HTERT RPE-1 (cell line): ENCODE measurements around the gene ABCC4.

Experiments used
- in situ Hi-C: fragments of 300-500 bp; cut with MboI; formaldehyde crosslinking; loops from 4 replicates; pipeline ENCODE4 v1.14.3; 2020; ENCODE audit warnings: low sequenced_read_pairs

ABCC4 gene, protein sequence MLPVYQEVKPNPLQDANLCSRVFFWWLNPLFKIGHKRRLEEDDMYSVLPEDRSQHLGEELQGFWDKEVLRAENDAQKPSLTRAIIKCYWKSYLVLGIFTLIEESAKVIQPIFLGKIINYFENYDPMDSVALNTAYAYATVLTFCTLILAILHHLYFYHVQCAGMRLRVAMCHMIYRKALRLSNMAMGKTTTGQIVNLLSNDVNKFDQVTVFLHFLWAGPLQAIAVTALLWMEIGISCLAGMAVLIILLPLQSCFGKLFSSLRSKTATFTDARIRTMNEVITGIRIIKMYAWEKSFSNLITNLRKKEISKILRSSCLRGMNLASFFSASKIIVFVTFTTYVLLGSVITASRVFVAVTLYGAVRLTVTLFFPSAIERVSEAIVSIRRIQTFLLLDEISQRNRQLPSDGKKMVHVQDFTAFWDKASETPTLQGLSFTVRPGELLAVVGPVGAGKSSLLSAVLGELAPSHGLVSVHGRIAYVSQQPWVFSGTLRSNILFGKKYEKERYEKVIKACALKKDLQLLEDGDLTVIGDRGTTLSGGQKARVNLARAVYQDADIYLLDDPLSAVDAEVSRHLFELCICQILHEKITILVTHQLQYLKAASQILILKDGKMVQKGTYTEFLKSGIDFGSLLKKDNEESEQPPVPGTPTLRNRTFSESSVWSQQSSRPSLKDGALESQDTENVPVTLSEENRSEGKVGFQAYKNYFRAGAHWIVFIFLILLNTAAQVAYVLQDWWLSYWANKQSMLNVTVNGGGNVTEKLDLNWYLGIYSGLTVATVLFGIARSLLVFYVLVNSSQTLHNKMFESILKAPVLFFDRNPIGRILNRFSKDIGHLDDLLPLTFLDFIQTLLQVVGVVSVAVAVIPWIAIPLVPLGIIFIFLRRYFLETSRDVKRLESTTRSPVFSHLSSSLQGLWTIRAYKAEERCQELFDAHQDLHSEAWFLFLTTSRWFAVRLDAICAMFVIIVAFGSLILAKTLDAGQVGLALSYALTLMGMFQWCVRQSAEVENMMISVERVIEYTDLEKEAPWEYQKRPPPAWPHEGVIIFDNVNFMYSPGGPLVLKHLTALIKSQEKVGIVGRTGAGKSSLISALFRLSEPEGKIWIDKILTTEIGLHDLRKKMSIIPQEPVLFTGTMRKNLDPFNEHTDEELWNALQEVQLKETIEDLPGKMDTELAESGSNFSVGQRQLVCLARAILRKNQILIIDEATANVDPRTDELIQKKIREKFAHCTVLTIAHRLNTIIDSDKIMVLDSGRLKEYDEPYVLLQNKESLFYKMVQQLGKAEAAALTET (N-terminal part only)

DNA sequence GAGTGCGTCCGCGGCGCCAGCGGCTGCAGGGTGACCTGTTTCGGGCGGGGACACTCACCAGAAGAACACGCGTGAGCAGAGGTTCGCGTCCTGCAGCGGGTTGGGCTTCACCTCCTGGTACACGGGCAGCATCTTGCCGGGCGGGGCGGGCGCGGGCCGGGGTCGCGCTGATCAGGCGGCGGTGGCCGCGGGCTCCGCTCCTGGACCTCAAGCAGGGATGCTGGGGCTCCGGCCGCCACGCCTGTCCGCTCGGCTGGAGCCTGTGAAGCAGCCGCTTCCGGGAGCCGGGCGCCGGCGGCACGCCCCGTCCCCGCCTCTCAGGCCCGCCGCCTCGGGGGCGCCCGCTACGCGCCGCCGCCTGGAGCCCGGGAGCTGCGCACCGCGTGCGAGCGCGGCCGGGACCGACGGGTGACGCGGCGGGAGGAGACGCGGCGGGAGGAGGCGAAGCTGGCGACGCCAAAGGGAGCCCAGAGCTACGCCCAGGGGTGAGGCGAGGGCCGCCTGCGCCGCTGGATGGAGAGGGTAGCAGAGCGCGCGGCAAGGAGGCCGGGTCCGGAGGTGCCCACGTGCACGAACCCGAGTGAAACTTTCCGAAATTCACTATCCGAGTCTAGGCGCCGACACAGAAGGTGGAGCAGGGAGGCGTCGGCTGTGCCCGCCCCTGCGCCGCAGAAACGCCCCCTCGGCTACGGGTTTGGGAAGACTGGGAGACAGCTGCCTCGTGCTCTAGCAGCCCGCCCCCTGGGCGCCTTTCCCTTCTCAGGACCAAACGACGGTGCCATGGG, at the start of gene ABCC4:
Gene ABCC4, minus strand, starts transcription at position 269 of the 785 bp plus-strand sequence. Its CDS starts 137 bp downstream, at position 132.
- in situ Hi-C loops, result no loop called here

DNA sequence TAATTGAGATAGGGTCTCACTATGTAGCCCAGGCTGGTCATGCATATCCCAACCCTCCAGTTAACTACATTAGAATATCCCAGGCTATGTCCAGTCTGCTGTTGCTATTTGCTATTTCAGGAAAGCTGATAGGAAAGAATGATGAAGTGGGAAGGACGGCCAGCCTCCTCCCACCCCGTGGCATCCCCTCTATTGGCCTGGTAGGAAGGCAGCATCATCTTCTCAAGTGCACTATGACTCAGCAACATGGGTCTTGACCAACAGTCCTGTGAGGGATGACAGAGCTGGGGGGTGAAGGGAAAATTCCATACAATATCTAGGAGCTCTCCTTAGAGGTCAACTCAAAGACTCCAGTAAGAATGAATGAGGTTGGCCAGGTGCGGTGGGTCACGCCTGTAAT, 48.0 kb upstream of the ABCC4 start:
- in situ Hi-C loops, result no loop called here

DNA sequence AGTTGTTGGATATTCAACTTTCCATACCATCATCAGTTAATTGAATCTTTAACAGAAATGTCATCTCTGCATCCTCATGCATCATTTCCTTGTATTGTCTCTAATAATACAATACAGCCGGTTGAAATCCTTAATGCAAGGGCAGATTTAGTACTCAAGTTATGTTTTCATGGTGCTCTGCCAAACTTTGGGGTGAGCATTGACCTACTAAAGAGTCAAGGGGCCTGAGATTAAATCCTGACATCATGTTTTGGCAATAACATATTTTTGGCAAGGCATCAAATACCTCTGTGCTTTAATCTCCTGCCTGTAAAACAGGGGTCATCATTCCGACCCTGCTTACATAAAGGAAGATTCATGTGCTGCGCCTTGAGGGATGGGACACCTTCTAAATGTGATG, 42.7 kb upstream of the ABCC4 start:
- in situ Hi-C loops, result no loop called here

DNA sequence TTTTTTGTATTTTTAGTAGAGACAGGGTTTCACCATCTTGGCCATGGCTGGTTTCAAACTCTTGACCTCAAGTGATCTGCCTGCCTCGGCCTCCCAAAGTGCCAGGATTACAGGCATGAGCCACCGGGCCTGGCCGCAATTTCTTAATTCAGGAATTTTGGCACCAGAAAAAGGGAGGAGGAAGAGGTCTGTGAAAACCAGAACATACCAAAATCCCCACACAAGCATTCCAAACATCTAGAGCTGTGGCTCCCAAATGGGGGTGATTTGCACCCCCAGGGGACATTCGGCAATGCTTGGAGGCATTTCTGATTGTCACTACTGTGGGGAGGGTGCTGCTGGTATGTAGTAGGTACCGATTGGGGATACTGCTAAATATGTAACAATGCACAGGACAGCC, 40.2 kb upstream of the ABCC4 start:
- in situ Hi-C loops, result no loop called here

DNA sequence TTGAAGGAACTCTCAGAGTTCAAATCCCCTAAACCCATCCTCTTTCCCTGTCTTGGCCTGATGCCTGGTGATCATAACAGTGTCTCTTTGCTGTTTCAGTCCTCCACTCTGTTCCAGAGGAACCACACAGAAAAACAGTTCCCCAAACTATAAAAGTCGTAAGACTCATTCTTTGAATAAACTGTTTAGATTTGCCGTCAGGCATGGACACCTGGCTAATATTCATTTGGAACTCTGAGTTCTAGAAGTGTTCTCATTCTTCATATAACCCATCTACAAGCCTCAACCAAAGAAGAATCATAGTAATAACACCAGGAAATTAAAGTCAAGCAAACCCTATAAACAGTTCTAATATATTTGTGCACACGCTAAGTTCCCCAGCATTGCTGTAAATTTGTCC, 37.7 kb upstream of the ABCC4 start:
- in situ Hi-C loops, result no loop called here

DNA sequence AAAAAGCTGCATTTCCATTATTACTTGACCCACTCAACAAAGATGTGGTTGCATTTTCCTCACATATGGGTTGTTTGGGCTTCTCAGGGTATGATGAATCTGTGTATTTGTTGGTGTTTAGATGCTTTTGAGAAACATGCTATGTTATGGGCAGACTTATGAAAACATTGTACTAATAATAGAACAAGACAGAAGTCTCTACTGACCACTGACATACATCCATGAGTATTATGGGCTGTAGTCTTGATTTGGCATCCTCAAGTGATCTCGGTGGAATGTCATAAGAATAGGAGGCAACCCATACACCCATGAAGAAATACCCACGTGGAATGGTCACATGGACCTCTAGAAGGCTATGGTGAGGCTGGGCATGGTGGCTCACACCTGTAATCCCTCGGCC, 36.3 kb upstream of the ABCC4 start:
- in situ Hi-C loops, result no loop called here

DNA sequence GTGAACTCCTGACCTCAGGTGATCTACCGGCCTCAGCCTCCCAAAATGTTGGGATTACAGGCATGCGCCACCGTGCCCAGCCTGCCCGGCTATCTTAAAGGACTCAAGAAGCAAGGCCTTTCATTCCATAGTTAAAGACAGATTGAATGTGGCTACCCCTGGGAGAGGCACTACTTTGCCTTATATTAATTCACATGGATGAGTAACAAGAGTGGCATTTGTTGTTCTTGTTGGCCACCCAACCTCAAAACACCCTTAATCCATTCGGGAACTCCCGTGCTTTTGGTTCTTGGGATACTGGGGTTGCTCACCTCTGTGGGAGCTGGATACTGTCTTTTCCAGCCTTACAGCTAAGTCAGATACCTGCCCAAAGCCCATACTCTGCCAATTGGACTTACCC, 34.4 kb upstream of the ABCC4 start:
- in situ Hi-C loops, result no loop called here

DNA sequence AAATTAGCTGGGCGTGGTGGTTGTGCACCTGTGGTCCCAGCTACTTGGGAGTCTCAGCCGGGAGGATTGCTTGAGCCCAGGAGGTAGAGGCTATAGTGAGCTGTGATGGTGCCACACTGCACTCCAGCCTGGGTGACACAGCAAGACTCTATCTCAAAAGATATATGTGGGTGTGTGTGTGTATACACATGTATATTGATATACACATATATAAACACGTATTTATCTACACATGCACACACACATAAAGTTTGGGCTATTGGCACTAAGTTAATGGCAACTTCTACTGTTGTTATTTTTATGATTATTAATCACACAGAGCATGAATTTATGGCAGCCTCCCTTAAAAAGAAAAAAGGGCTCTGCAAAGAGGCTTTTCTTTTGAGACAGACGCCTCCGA, 27.1 kb upstream of the ABCC4 start:
- in situ Hi-C loops, result no loop called here

DNA sequence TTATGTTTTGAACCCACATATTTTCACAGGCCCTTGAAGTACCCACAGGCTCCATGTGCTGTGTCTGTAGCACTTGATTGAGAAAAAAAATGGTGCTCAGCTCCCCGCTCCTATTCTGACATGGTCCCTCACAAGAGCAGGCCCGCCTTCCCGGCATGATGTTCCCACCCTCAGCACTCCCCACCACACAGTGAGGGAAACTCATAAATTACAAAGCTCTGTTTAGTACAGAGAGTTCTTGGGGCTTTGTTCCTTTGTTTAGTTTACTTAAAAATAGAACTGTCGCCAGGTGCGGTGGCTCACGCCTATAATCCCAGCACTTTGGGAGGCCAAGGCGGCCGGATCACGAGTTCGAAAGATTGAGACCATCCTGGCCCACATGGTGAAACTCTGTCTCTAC, 25.9 kb upstream of the ABCC4 start:
- in situ Hi-C loops, result no loop called here

DNA sequence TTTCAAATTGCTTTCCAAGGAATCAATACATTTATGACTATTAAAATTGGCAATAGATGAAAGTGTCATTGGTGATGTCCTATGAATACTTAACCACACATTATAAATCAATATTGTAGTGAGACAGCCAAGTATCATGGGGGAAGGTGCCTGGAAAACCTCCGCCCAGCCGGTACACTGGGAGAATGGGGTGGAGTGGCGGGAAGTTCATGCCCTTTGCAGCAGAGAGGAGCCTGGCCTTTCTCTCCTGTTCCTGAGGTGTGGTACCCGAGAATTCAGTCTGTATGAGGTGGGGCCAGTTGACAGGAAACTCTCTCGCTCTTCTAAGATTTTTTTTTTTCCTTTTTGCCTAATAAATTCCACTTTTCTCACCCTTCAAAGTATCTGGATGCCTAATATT, 25.4 kb upstream of the ABCC4 start:
- in situ Hi-C loops, result no loop called here

DNA sequence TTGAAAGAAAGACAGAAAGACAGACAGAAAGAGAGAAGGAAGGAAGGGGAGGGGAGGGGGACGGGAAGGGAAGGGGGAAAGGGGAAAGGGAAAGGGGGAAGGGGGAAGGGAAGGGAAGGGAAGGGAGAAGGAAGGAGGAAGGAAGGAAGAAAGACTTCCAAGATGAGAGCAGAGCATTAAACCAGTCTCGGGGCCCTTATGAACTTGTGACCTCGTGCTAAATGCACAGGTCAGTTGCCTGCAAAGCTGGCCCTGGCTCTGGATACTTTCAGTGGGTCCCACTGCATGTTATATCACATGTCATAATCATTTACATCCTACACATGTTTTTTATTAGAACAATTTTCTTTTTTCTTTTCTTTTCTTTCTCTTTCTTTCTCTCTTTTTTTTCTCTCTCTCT, 24.2 kb upstream of the ABCC4 start:
- in situ Hi-C loops, result no loop called here

DNA sequence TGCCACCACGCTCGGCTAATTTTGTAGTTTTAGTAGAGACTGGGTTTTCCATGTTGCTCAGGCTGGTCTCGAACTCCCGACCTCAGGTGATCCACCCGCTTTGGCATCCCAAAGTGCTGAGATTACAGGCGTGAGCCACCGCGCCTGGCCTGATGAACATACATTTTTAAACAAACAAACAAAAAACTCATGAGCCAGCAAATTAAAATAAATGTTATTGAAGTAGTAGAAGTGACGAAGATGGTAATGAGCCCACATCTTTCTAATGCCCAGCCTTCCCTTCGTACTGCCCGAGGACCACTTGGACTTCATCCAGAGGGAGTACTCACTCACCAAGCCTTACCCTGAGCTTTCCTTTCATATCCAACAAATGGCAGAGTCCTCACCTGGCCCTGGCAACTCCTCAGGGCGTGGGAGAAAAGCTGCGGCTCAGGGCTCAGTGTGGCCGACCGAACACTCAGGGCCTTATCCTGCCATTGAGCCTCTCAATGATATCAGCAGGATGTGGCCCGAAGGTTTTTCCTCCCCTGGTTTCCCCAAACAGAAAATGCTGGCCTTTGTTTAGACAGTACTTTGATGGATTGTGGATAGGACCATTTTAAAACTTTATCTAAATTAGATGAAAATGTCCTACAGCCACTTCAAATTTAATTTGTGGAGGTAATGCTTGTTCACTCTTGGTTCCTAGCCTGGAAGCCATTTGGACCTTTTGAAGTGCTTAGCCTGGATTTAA, 22.8 kb upstream of the ABCC4 start:
- in situ Hi-C loops, result no loop called here

DNA sequence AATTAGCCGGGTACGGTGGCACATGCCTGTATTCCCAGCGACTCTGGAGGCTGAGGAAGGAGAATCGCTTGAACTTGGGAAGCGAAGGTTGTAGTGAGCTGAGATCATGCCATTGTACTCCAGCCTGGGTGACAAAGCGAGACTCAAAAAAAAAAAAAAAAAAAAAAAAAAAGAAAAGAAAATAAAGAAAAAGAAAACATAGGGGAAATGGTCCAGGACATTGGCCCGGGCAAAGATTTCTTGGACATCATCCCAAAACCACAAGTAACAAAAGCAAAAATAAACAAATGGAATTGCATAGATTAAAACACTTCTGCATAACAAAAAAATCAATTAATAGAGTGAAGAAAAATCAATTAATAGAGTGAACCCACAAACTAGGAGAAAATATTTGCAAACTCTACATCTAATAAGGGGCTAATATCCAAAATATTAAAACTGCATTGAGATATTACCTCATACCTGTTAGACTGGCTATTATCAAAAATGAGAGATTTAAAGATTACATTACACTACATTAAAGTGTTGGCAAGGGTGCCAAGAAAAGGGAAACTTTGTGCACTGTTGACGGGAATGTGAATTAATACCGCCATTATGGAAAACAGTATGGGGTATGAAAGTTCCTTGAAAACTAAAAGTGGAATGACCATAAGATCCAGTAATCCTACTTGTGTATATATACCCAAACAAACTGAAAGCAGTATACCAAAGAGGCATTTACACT, 18.5 kb upstream of the ABCC4 start:
- in situ Hi-C loops, result no loop called here

DNA sequence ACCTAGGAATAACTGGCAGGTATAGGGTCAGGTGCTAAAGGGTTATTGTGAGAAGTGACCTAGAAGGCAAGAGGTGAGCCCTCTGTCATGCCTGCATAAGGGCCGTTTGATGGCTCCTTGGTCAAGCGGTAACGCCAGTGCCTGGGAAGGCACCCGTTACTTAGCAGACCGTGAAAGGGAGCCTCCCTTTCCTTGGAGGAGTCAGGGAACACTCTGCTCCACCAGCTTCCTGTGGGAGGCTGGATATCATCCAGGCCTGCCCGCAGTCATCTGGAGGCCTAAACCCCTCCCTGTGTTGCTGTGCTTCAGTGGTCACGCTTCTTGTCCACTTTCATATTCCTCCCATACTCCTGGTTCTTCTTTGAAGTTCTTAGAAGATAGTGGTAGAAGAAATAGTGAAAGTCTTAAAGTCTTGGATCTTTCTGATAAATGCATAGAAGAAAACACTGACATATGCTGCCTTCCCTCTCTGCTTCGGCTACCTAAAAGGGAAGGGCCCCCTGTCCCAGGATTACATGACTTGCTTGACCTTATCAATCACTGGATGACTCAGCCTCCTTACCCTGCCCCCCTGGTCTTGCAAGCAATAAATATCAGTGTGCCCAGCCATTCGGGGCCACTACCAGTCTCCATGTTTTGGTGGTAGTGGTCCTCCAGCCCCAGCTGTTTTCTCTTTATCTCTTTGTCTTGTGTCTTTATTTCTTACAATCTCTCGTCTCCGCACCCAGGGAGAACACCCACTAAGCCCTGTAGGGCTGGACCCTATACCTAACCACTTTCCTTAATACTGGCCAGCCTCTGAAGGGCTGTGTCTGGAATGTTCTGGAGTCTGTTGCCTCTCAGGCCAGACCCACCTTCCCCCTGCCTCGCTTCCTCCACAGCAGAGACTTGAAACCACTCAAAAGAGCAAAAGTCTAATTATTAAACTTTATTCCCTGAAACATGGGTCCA, 16.1 kb upstream of the ABCC4 start:
- in situ Hi-C loops, result no loop called here

DNA sequence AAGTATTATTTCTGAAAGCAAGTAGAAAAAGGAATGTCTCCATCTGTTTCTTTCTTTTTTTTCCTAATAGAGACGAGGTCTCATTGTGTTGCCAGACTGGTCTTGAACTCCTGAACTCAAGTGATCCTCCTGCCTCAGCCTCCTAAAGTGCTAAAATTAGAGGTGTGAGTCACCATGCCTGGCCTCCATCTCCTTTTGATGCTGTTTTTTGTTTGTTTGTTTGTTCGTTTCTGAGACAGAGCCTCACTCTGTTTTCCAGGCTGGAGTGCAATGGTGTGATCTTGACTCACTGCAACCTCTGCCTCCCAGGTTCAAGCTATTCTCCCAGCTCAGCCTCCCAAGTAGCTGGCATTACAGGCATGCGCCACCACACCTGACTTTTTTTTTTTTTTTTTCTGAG, 14.5 kb upstream of the ABCC4 start:
- in situ Hi-C loops, result no loop called here

DNA sequence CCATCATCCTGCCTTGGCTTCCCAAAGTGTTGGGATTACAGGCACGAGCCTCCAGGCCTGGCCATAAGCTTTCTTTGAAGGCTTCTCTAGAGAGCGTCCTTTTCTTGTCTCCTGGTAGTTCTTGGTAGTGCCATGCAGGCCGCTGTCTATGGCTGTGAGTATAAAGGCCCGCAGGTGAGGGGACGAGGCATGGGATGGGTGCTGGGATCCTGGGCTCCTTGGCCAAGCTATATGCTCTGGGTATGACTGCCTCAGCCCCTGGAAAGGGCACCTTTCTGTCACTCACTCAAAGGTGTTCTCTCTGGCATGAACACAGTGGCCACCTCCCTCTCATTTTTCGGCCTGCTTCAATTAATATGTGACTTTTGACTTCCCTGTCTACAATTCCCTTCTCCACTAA, 6.3 kb upstream of the ABCC4 start:
- in situ Hi-C loops, result no loop called here

DNA sequence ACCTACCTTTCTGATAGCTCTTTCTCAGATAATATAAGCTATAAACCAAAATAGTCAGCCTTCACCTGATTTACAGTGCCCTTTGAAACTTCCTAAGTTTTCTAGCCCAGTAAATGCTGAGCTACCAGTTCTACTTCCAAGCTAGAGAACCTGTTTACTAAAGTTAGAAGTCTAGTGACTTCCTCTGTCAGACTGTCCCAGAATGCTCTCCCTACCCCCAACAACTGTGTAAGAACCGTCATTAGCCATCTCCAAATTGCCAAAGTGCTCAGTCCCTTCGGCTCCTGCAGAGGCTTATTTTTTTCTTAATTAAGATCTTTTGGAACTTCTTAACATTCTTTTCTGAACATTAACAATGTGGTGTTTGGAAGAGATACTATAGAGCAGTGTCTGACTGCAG, 3.2 kb upstream of the ABCC4 start:
- in situ Hi-C loops, result no loop called here

DNA sequence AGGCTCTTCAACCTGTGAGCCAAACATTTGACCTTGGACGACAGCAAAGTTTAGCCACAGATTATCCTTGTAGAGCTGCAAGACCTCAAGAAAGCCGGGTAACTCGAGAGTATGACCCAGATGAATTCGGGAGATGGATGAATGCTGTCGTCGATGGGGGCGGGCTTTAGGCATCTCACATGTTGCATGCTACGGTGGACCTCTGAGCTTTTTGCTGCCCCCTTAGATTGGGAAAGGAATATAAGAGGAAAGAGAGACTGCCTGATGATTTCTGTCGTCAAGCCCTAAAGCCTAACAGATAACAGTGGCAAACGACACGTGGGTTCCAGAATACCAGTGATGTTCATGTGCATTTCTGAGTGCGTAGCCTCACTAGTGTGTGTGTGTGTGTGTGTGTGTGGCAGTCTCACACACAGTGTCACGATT, 730 bp upstream of the ABCC4 start:
- in situ Hi-C loops, result no loop called here
